SU-DHL-6 (cell line): Measurements from ENCODE around the gene CPT2.

Source experiments
- CTCF ChIP-seq: fragments of 200-600 bp; sonication (generic); IDR thresholded peaks from one replicate; pipeline ENCODE4 v1.5.1; 2017; ENCODE audit warnings: antibody characterized with exemption, mild to moderate bottlenecking, low read length, moderate library complexity; ENCODE audit not compliant: insufficient read depth, poor library complexity, severe bottlenecking
- EZH2phosphoT487 ChIP-seq: fragments of 200-600 bp; sonication (generic), shearing (Covaris generic); conservative IDR thresholded peaks from 2 replicates; pipeline ENCODE4 v1.6.1; 2018; ENCODE audit warnings: mild to moderate bottlenecking, antibody characterized with exemption, low read length, moderate library complexity, mixed read lengths

GRCh38 chr1:53155945-53156344 lies 40.7 kb upstream of the CPT2 start:
- TF ChIP-seq CTCF = no peak
- no peak for TF ChIP-seq EZH2phosphoT487
